Left forelimb (tissue), 1 donor: Measurements from ENCODE around the gene IFNAR1.
"Not testable (repeated sequence)": the region's sequence is repeated elsewhere in the genome, so short reads cannot be mapped to it uniquely, and the experiment has no call there.

Experiments used
- DNase-seq: peaks from one replicate; pipeline ENCODE4 v3.0.0-alpha.2; 2018; ENCODE audit warnings: low spot score

The IFNAR1 gene

DNA sequence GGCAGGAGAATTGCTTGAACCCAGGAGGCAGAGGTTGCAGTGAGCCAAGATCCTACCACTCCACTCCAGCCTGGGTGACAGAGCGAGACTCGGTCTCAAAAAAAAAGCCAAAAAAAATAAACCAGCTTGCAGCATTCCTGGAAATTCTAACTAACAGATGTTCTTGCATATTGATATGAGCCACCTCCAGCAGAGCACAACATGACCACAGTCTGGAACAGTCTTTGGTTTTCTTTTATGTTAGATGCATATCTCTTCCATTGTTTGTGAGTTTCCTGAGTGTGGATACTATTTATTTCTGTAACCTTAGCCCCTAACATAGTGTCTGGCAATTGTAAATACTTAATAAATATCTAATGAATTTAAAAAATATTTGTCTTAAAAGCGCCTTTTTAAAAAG is 23.9 kb downstream of the IFNAR1 start:
- DNase-seq, result no peak

GRCh38 chr21:33350676-33351075 is 25.9 kb downstream of the IFNAR1 start:
- no peak for DNase-seq

DNA sequence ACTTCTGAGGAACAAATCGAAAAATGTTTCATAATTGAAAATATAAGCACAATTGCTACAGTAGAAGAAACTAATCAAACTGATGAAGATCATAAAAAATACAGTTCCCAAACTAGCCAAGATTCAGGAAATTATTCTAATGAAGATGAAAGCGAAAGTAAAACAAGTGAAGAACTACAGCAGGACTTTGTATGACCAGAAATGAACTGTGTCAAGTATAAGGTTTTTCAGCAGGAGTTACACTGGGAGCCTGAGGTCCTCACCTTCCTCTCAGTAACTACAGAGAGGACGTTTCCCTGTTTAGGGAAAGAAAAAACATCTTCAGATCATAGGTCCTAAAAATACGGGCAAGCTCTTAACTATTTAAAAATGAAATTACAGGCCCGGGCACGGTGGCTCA is 30.6 kb downstream of the IFNAR1 start:
- DNase-seq, result no peak

DNA sequence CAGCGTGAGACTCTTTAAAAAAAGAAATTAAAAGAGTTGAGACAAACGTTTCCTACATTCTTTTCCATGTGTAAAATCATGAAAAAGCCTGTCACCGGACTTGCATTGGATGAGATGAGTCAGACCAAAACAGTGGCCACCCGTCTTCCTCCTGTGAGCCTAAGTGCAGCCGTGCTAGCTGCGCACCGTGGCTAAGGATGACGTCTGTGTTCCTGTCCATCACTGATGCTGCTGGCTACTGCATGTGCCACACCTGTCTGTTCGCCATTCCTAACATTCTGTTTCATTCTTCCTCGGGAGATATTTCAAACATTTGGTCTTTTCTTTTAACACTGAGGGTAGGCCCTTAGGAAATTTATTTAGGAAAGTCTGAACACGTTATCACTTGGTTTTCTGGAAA is 31.2 kb downstream of the IFNAR1 start:
- no peak for DNase-seq

DNA sequence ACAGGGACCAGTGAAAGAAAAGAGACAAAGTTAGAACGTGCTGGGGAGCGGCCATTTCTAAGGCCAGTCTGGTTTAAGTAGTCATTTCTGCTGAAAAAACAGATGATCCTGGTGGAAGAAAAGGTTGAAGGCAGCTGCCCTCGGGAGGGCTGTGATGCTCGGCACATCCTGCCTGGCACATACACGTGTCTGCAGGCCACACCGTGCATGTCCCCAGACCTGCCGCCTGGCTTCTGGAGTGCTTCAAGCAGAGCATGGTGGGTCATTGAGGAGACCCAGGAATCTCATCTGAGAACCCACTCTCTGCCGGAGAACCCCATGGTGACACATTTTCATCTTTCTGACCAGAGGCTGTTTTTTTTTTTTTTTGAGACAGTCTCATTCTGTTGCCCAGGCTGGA is 32.4 kb downstream of the IFNAR1 start:
- DNase-seq, result no peak

DNA sequence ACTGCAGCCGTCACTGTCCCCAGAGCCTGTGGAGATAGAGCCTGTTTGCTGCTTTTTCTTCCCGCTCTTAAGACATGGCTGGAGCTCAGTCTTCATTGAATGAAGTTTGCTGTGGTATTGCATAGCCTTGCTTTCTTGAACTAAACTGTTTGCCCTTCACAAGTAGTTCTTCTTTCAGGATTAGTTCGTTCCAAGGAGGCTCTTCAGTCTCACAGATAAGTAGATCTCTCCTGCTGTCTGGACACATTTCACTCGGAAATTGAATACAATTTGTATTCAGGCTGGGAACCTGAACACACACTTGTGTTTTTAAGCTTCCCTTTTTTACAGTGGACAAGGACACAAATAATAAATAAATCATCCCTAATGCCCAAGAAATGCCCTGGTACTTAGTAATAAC is 34.7 kb downstream of the IFNAR1 start:
- no peak for DNase-seq

- DNase-seq, result no peak
Measured at GRCh38 chr21:33360281-33360680, 35.5 kb downstream of the IFNAR1 start.

GRCh38 chr21:33360881-33361602 is 36.3 kb downstream of the IFNAR1 start:
- no peak for DNase-seq

- no peak for DNase-seq
Measured at GRCh38 chr21:33362044-33362555, 37.3 kb downstream of the IFNAR1 start.

DNA sequence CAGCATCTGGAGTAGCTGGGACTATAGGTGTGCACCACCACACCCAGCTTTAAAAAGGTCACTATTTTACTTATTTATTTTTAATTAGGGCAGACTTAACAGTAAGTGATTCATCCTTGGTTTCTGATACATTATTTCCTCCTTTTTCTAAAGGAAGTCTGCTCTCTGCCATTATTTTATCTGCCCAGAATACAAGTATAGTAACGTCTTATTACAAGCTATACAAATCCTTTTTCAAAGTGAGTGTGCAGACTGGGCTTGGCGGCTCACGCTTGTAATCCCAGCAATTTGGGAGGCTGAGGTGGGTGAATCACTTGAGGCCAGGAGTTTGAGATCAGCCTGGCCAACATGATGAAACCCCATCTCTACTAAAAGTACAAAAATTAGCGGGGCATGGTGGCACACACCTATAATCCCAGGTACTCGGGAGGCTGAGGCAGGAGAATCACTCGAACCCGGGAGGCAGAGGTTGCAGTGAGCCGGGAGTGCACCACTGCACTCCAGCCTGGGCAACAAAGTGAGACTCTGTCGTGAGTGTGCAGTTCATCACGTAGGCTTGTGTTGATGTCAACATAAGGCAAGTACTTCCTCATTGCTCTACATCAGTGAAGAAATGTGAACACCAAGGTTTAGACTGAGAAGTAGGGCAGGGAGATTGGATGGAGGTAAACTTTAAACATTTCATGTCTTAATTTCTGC is 39.3 kb downstream of the IFNAR1 start:
- DNase-seq, result not testable (repeated sequence)

DNA sequence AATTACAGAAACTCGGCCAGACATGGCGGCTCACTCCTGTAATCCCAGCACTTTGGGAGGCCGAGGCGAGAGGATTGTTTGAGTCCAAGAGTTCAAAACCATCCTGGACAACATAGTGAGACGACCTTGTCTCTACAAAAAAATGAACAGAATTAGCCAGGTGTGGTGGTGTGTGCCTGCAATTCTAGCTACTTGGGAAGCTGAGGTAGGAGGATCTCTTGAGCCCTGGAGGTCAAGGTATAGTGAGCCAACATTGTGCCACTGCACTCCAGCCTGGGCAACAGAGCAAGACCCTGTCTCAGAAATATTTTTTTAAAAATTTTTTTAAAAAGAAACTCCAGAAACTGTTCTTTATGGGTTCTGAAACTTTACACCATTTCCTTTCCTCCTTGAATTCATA is 40.1 kb downstream of the IFNAR1 start:
- DNase-seq, result no peak

DNA sequence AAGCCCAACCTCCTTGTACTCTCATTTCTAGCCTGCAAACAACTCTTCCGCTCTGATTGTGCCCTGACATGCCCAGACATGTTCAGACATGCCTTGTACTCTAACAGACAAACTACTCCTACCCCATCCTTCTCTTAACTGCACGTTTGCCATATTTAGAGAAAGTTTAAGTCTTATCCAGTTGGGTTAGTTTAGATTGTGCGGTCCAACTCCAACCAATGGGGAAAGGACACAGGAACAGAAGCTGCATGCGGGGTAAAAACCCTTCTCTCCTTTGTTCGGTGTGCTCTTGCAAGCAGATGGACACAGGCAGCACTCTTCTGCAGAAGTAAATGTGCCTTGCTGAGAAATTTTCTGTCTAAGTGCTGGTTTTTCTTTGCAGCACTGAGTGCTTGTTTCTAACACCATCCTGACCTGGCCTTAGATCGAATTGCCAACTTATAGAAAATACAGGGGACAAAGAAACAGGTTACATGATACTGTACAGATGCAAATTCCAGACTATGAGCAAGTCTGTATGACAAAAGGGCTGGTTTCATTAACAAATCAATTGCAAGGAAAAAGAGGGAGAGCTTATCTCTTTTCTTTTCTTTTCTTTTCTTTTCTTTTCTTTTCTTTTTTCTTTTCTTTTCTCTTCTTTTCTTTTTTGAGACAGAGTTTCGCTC is 42.7 kb downstream of the IFNAR1 start:
- DNase-seq, result no peak

DNA sequence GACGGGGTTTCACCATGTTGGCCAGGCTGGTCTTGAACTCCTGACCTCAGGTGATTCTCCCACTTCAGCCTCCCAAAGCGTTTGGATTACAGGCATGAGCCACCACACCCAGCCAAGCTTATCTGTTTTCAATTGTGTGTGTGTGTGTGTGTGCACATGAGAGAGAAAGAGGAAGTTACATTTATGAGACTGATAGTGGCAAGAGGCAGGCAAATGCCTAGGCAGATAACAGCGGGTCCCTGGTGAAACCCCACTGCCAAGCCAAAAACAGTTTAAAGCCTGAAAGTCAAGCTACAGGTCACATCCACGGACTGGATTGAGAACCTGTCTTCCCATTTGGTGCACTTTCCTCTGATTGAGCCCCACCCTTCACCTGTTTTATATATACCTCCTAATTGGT is 43.4 kb downstream of the IFNAR1 start:
- DNase-seq, result no peak

DNA sequence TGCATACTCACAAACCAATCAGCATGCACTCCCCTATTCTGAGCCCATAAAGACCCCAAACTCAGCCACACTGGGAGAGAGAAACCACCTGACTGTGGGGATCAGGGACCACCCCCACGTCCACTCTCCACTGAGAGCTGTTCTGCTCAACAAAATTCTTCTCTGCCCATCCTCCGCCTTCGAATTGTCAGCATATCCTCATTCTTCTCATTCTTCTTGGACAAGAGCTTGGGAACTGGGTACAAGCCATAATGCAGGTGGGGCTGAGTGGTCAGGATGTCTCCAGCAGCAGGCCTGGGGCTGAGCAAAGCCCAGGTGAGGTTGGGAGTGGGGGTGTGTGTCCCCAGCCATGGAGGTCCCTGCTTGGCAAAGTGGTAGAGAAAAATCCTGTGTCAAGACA is 43.8 kb downstream of the IFNAR1 start:
- no peak for DNase-seq

- DNase-seq, result no peak
Measured at GRCh38 chr21:33369586-33369985, 44.8 kb downstream of the IFNAR1 start.

DNA sequence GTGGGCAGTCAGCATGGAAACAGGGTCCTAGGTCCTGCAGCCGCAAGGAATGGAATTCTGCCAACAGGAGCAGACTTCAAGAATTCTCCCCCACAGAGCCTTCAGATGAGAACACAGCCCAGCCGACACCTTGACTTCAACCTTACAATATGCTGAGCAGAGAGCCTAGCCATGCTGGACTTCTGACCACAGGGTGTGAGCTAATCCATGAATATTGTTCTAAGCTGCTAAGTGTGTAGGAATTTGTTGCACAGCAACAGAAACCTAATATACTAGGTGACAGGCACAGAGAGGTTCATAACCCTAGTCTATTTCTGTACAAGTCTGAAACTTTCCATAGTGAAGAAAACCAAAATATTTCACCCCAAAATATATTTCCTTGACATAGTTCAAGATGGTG is 45.5 kb downstream of the IFNAR1 start:
- no peak for DNase-seq

GRCh38 chr21:33371366-33371765 is 46.6 kb downstream of the IFNAR1 start:
- no peak for DNase-seq

- no peak for DNase-seq
Measured at GRCh38 chr21:33372582-33372981, 47.8 kb downstream of the IFNAR1 start.

GRCh38 chr21:33373451-33373850 is 48.7 kb downstream of the IFNAR1 start:
- no peak for DNase-seq

DNA sequence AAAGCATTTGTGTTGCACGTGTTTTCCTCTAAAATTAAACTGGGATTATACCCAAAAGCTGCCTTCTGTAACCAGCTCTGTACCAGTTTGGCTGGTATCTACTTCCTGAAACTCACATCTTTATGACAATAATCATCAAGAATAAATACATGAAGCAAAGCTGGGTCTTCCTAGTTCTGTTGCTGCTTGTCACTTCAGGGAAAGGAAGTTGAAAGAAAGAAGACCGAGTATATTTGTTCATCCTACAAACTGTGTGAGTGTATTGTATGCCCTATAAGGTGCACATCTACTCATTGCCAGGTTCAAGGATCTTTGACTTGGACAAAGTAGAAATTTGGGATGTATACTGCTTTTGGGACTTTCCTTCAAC is 49.3 kb downstream of the IFNAR1 start:
- DNase-seq, result no peak

DNA sequence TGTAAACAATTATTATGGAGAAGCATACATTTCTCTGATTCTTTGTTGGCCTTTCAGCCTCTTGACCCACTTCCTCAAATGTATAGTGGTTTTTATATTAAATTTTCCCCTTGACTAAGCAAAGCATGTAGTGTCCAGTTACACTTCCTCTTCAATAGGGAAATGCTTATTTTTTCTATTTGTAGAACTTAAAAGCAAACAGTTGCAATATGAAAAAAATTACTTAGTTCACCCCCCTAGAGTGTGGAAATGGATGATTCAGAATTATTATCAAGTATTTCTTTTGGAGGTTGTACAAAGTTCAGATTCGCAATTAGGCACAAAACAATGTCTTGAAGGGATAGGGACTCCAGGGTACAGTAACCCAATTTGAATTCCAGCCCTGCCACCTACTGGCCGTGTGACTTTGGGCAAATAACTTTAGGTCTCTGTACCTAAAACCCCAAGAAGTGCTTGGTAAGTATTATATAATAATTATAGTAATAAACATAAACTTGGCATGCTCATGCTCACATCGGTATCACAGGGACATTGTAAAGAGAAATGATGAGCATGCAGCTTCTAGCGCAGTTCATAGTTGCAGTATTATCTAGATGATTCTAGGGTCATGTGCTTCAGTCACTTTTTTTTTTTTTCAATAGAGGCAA is 49.8 kb downstream of the IFNAR1 start:
- no peak for DNase-seq

DNA sequence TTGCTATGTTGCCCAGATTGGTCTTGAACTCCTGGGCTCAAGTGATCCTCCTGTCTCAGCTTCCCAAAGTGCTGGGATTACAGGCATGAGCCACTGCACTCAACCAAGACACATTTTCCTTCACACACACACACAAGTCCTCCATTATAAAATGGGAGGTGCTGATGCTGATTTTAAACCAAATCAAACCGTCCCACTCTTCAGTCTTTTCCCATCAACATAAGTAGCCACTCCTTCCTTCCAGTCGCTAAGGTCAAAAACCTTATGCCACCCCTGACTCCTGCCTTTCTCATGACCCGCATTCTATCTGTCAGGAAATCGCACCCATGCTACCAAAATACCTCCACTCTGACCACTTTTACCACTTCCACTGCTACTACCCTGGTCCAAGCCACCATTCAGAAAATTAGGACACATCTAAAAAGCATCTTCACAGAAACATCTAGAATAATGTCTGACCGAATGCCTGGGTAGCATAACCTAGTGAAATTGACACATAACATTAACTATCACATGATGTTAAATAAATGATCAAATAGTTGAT is 50.4 kb downstream of the IFNAR1 start:
- no peak for DNase-seq
